Gastroesophageal sphincter (tissue), 3 donors: Measurements from ENCODE around the gene ACSL6.

ENCODE experiments used
- CTCF ChIP-seq, 4 experiments: fragments of 200-600 bp in 2 of 4; fragments of 450-650 bp in 2 of 4; sonication (generic) in 1 of 4; IDR thresholded peaks; one replicate each; pipeline ENCODE4 v1.5.1; 2017 to 2019; ENCODE audit warnings: antibody characterized with exemption in 4 of 4, mild to moderate bottlenecking in 2 of 4, moderate library complexity in 2 of 4
- POLR2A ChIP-seq, 2 donors: fragments of 450-650 bp; IDR thresholded peaks; one replicate each; pipeline ENCODE4 v1.6.1; 2017; ENCODE audit warnings: antibody characterized with exemption in 2 of 2, mild to moderate bottlenecking in 2 of 2, moderate library complexity in 1 of 2
- POLR2AphosphoS5 ChIP-seq: sonication (generic); formaldehyde crosslinking; IDR thresholded peaks from one replicate; pipeline ENCODE4 v1.6.1; 2017; ENCODE audit warnings: antibody characterized with exemption

- TF ChIP-seq POLR2AphosphoS5: no peak
- TF ChIP-seq CTCF (IDR thresholded peaks at IDR 0.05): no peak
- TF ChIP-seq POLR2A (IDR thresholded peaks at IDR 0.05): no peak
Measured at GRCh38 chr5:131997727-131998117, 13.7 kb downstream of the ACSL6 start.
